K562 (cell line): ENCODE data around the gene TYW1. TPM values are rescaled to one million over a fixed set of nuclear protein-coding genes. Genes with fewer than 3 reads are reported as not detected.

Source experiments
- ATAC-seq: fragments of 200-7000 bp; cut with Tn5 transposase; 3 replicates; pipeline ENCODE4 v1.9.1; 2020; ENCODE audit warnings: moderate library complexity
- BruUV-seq: library from RNA; stranded (reverse); fragments of 400-500 nt; replicated peaks from 2 replicates; lab custom pipeline; 2021; lab: Mats Ljungman, UMichigan
- CTCF ChIA-PET: fragments of 300-600 bp; formaldehyde crosslinking; extraction: SDS; loops from one replicate; lab custom pipeline; 2021; ENCODE audit warnings: low intra/inter-chr PET ratio; lab: Yijun Ruan, JAX
- POLR2A ChIA-PET: fragments of 300-600, 350-650 bp; sonication (Branson Sonifier 250); formaldehyde crosslinking; extraction: SDS; loops from one replicate; lab custom pipeline; 2021; ENCODE audit warnings: antibody characterized with exemption, inconsistent platforms; lab: Yijun Ruan, JAX
- DNase-seq, 4 experiments: peaks; one replicate each; pipeline versions ENCODE4 v3.0.0 to v3.0.0-alpha.2; 2011 to 2018; ENCODE audit warnings: low spot score in 3 of 4, mixed read lengths in 3 of 4; ENCODE audit errors: extremely low read depth in 1 of 4
- FAIRE-seq: peaks from 2 replicates; lab custom pipeline; 2011; peaks lifted over from hg19 to GRCh38; lab: Jason Lieb, UNC
- H2AFZ ChIP-seq: 2 replicates; pipeline ENCODE4 v1.6.0; 2011; ENCODE audit warnings: low read depth, low read length, control low read depth, inconsistent platforms
- H3K27ac ChIP-seq: fragments of 200-600 bp; 3 replicates; pipeline ENCODE4 v1.8.0; 2011; ENCODE audit warnings: low read depth, mild to moderate bottlenecking, control low read depth, inconsistent platforms, low read length, moderate library complexity, mixed read lengths; ENCODE audit errors: extremely low read depth
- H3K27me3 ChIP-seq, 2 experiments: fragments of 300-600 bp in 1 of 2; 2 replicates in 1 of 2; 3 replicates in 1 of 2; pipeline versions ENCODE4 v1.6.0 to v1.8.0; 2011; ENCODE audit warnings: inconsistent platforms in 2 of 2, low read length in 2 of 2, mild to moderate bottlenecking in 1 of 2, mixed read lengths in 1 of 2, moderate library complexity in 1 of 2; ENCODE audit not compliant: control insufficient read depth in 2 of 2, insufficient read depth in 2 of 2
- H3K36me3 ChIP-seq: fragments of 300-600 bp; 3 replicates; pipeline ENCODE4 v1.8.0; 2011; ENCODE audit warnings: mild to moderate bottlenecking, low read length, inconsistent platforms; ENCODE audit not compliant: control insufficient read depth, insufficient read depth
- H3K4me1 ChIP-seq, 2 experiments: fragments of 200-600 bp in 1 of 2; replicated peaks in 1 of 2; 2 replicates in 1 of 2; 3 replicates in 1 of 2; pipeline versions ENCODE4 v1.5.1 to v1.8.0; 2011; ENCODE audit warnings: inconsistent platforms in 2 of 2, low read length in 2 of 2, mild to moderate bottlenecking in 1 of 2, mixed read lengths in 1 of 2, moderate library complexity in 1 of 2; ENCODE audit not compliant: control insufficient read depth in 2 of 2, insufficient read depth in 2 of 2
- H3K4me2 ChIP-seq: 2 replicates; pipeline ENCODE4 v1.6.1; 2011; ENCODE audit warnings: low read length, control low read depth, inconsistent platforms, mixed read lengths; ENCODE audit not compliant: insufficient read depth
- H3K4me3 ChIP-seq: fragments of 200-600 bp; sonication (generic), shearing (Covaris generic); 2 replicates; pipeline ENCODE4 v1.5.1; 2016; ENCODE audit warnings: control low read depth, inconsistent platforms
- H3K79me2 ChIP-seq: fragments of 200-600 bp; 3 replicates; pipeline ENCODE4 v1.8.0; 2011; ENCODE audit warnings: low read length, inconsistent platforms; ENCODE audit not compliant: control insufficient read depth, insufficient read depth
- H3K9ac ChIP-seq, 2 experiments: 2 replicates each; pipeline versions ENCODE4 v1.6.0 to v1.6.1; 2011; ENCODE audit warnings: low read depth in 2 of 2, low read length in 2 of 2, control low read depth in 1 of 2, inconsistent platforms in 1 of 2, mild to moderate bottlenecking in 1 of 2, mixed read lengths in 1 of 2; ENCODE audit not compliant: insufficient read depth in 1 of 2
- H3K9me1 ChIP-seq: one replicate; pipeline ENCODE4 v1.6.0; 2011; ENCODE audit warnings: inconsistent platforms, mild to moderate bottlenecking, low read length, moderate library complexity; ENCODE audit not compliant: control insufficient read depth, insufficient read depth
- H3K9me3 ChIP-seq: replicated peaks from 2 replicates; pipeline ENCODE4 v1.5.1; 2011; ENCODE audit warnings: low read depth, low read length, inconsistent platforms; ENCODE audit not compliant: control insufficient read depth, insufficient read depth
- H4K20me1 ChIP-seq: replicated peaks from 2 replicates; pipeline ENCODE4 v1.6.1; 2011; ENCODE audit warnings: low read length, inconsistent platforms, mixed read lengths; ENCODE audit not compliant: control insufficient read depth, insufficient read depth
- AFF1 ChIP-seq, 2 experiments: fragments of 450-650 bp; IDR thresholded peaks; 2 replicates each; pipeline ENCODE4 v1.6.1; 2018; ENCODE audit warnings: mild to moderate bottlenecking in 2 of 2, low read depth in 1 of 2; ENCODE audit not compliant: partially characterized antibody in 2 of 2
- CBFA2T3 ChIP-seq: fragments of 450-650 bp; IDR thresholded peaks from 2 replicates; pipeline ENCODE4 v1.6.1; 2017
- CHD1 ChIP-seq: fragments of 200-600 bp; sonication (generic); IDR thresholded peaks from one replicate; pipeline ENCODE4 v1.6.1; 2012; ENCODE audit warnings: mild to moderate bottlenecking, moderate library complexity, low read length, inconsistent platforms
- CTCF ChIP-seq, 3 experiments: IDR thresholded peaks in 2 of 3; conservative IDR thresholded peaks in 1 of 3; 2 replicates each; pipeline ENCODE4 v1.5.1; 2011 to 2012; ENCODE audit warnings: low read length in 3 of 3, mild to moderate bottlenecking in 3 of 3, control low read depth in 2 of 3, improper control_type of control experiment in 1 of 3, inconsistent platforms in 1 of 3, low read depth in 1 of 3, mixed read lengths in 1 of 3, moderate library complexity in 1 of 3; ENCODE audit not compliant: insufficient read depth in 2 of 3
- MLLT1 ChIP-seq, 2 experiments: fragments of 450-650 bp; IDR thresholded peaks; 2 replicates each; pipeline ENCODE4 v1.6.1; 2016
- RFX1 ChIP-seq: fragments of 450-650 bp; IDR thresholded peaks from 2 replicates; pipeline ENCODE4 v1.6.1; 2016; ENCODE audit warnings: mild to moderate bottlenecking, moderate library complexity
- SFPQ ChIP-seq: fragments of 200-400 bp; formaldehyde crosslinking; IDR thresholded peaks from 2 replicates; pipeline ENCODE4 v1.6.1; 2017; ENCODE audit warnings: mild to moderate bottlenecking, low read depth, low read length, moderate library complexity
- TAF15 ChIP-seq: fragments of 200-400 bp; formaldehyde crosslinking; IDR thresholded peaks from 2 replicates; pipeline ENCODE4 v1.6.1; 2017; ENCODE audit warnings: mild to moderate bottlenecking, low read depth, low read length, moderate library complexity
- TFAP4 ChIP-seq: sonication (generic); formaldehyde crosslinking; IDR thresholded peaks from 2 replicates; pipeline ENCODE4 v1.8.0; 2022; ENCODE audit warnings: missing genetic modification reagents, mild to moderate bottlenecking, moderate library complexity, borderline replicate concordance
- ZNF133 ChIP-seq: fragments of 250-450 bp; sonication (Bioruptor Pico); IDR thresholded peaks from 2 replicates; pipeline ENCODE4 v1.4.0; 2020; ENCODE audit warnings: mild to moderate bottlenecking
- ZNF583 ChIP-seq: fragments of 250-450 bp; sonication (Bioruptor Pico); IDR thresholded peaks from 2 replicates; pipeline ENCODE4 v1.4.0; 2020
- ZNF766 ChIP-seq: fragments of 200-800 bp; sonication (Bioruptor generic); conservative IDR thresholded peaks from 2 replicates; pipeline ENCODE4 v1.6.1; 2016; ENCODE audit warnings: missing genetic modification characterization, missing compliant biosample characterization
- WGBS: fragments of 100-300 bp; shearing (Covaris generic); methylation state at CpG from one replicate; pipeline ENCODE4 v1.1.6; 2016; ENCODE audit warnings: low coverage, mixed read lengths; ENCODE audit not compliant: insufficient coverage; ENCODE audit errors: missing lambda C conversion rate; 5-methylcytosine and 5-hydroxymethylcytosine counted together
- in situ Hi-C: fragments of 300-500 bp; cut with MboI; formaldehyde crosslinking; loops from 4 replicates; pipeline ENCODE4 v1.15.0; 2018; ENCODE audit warnings: inconsistent platforms, mixed read lengths
- intact Hi-C: fragments of 100-400 bp; cut with micrococcal nuclease; formaldehyde crosslinking; loops from 2 replicates; pipeline ENCODE4 v1.14.2; 2022
- polyA plus RNA-seq, 8 experiments: library from polyadenylated mRNA; depleted of rRNA in 4 of 8; stranded (reverse) in 5 of 8; unstranded in 3 of 8; fragments of >200 nt; fragmentation: Nextera tagmentation in 2 of 8; fragmentation: Illumina TruSeq in 1 of 8; extraction: Ambion mirVana in 2 of 8; extraction: Trizol in 1 of 8; gene quantifications; 2 replicates each; pipeline versions ENCODE4 v1.2.1 to v1.2.3, GENCODE V29; 2011 to 2014; ENCODE audit warnings: inconsistent platforms in 1 of 8, missing spikeins in 1 of 8
- total RNA-seq, 7 experiments: library from RNA; depleted of rRNA in 6 of 7; stranded (reverse); fragments of >200 nt in 6 of 7; fragmentation: Illumina TruSeq in 2 of 7; extraction: Trizol in 2 of 7; gene quantifications; 2 replicates each; pipeline versions ENCODE4 v1.2.1 to v1.2.3, GENCODE V29; 2011 to 2021; ENCODE audit warnings: low replicate concordance in 1 of 7

TYW1 gene
- total and polyA plus RNA-seq, 9 of the 15 experiments (the other 6 are each of a cell fraction or from before 2014, with no cell fraction given), result 17.4 to 32.0 (median 26.2) TPM

GRCh38 chr7:66950311-66950710, 46.3 kb upstream of the TYW1 start:
- in situ Hi-C loops (no loop called here), intact Hi-C loops (no loop called here)
- FAIRE-seq, result no peak
- H3K9me1 ChIP-seq, result peaks cover 3% of the 10 kb centered on the region
- peaks cover 87% of the 10 kb centered on the region for H3K36me3 ChIP-seq
- BruUV-seq, result no TSS peak
- no peaks in the 10 kb centered on the region for H4K20me1 ChIP-seq
- 84% methylated on average over 3 of the region's 3 CpGs for WGBS
- DNase-seq, result no peak
- CTCF ChIA-PET, result no interaction called here
- H3K4me3 ChIP-seq, result no peak overlapping the region
- H3K4me2 ChIP-seq, result no peak overlapping the region
- H3K9ac ChIP-seq, result no peak overlapping the region
- no peak for ATAC-seq
- POLR2A ChIA-PET, result no interaction called here
- peaks cover 0 to 4% of the 10 kb centered on the region in 2 experiments; a peak in 1 of 5 replicates for H3K4me1 ChIP-seq
- H3K27me3 ChIP-seq, result no peaks in the 10 kb centered on the region
- H2AFZ ChIP-seq, result no peak overlapping the region
- H3K9me3 ChIP-seq, result no peaks in the 10 kb centered on the region
- H3K79me2 ChIP-seq, result no peaks in the 10 kb centered on the region
- no peak overlapping the region for H3K27ac ChIP-seq
- TF ChIP-seq TFAP4 (CRISPR knock-in tag) (no peak), SFPQ (no peak), ZNF583 (CRISPR knock-in tag) (no peak), MLLT1 (IDR thresholded peaks at IDR 0.05) (no peak), TAF15 (no peak), ZNF133 (no peak), CBFA2T3 (no peak), CTCF (IDR thresholded peaks at IDR 0.05 in 2 of 3, conservative IDR thresholded peaks at IDR 0.05 in 1 of 3; ENCODE audit: insufficient read depth in 2 of 3, low read depth in 1 of 3, low read length in 3 of 3) (no peak), ZNF766 (CRISPR knock-in tag) (no peak), RFX1 (no peak), CHD1 (no peak), AFF1 (IDR thresholded peaks at IDR 0.05; ENCODE audit: low read depth in 1 of 2, partially characterized antibody in 2 of 2) (no peak)
